ENCODE measurements around the gene PAPPA2. TPM values are rescaled to one million over a fixed set of nuclear protein-coding genes. Genes with fewer than 3 reads are reported as not detected.

Gene PAPPA2
- total RNA-seq, 1 experiment from 2014 or later = 0.03 TPM

GRCh38 chr1:176460544-176461336, 2.2 kb upstream of the PAPPA2 start:
- H3K27ac ChIP-seq (ENCODE audit: low read length) = no peak overlapping the region
- BruUV-seq (replicated peaks) = no TSS peak
- no peak overlapping the region for H3K4me3 ChIP-seq (ENCODE audit: low read depth in 2 of 2, low read length in 2 of 2)
- H3K9me3 ChIP-seq (ENCODE audit: control insufficient read depth, insufficient read depth, low read depth, low read length) = no peaks in the 10 kb centered on the region
- in situ Hi-C loops (cut with HindIII; ENCODE audit: low pct_unique_long_range_greater_than_20kb, low sequenced_read_pairs) = no loop called here
- ChIA-PET CTCF (no interaction called here), POLR2A (no interaction called here)
- H3K4me1 ChIP-seq (ENCODE audit: control insufficient read depth, insufficient read depth, low read length) = no peaks in the 10 kb centered on the region
- DNase-seq (ENCODE audit: low read depth, low spot score) (no peak), ATAC-seq (no peak)
- H3K36me3 ChIP-seq (ENCODE audit: control insufficient read depth, insufficient read depth, low read length) = no peaks in the 10 kb centered on the region
- intact Hi-C loops (cut with micrococcal nuclease; ENCODE audit: unreplicated experiment) = no loop called here
- no peaks in the 10 kb centered on the region for H3K27me3 ChIP-seq (ENCODE audit: control insufficient read depth, insufficient read depth, low read length)
- no peak for TF ChIP-seq SIN3A (IDR thresholded peaks at IDR 0.05; ENCODE audit: borderline replicate concordance, insufficient read depth, low read depth, low read length)
- TF ChIP-seq POLR2AphosphoS5 (IDR thresholded peaks at IDR 0.05; ENCODE audit: low read depth, low read length) = no peak
- no peak for TF ChIP-seq TCF7L2 (IDR thresholded peaks at IDR 0.05; ENCODE audit: low read depth, low read length)
- TF ChIP-seq REST (IDR thresholded peaks at IDR 0.05; ENCODE audit: insufficient read depth in 1 of 2, low read depth in 2 of 2, low read length in 1 of 2) = no peak
- no peak for TF ChIP-seq CTCF (IDR thresholded peaks at IDR 0.05)

GRCh38 chr1:176461576-176461975, 1.4 kb upstream of the PAPPA2 start:
- ChIA-PET POLR2A (no interaction called here), CTCF (no interaction called here)
- no peak overlapping the region for H3K27ac ChIP-seq (ENCODE audit: low read length)
- no peaks in the 10 kb centered on the region for H3K27me3 ChIP-seq (ENCODE audit: control insufficient read depth, insufficient read depth, low read length)
- TF ChIP-seq TCF7L2 (IDR thresholded peaks at IDR 0.05; ENCODE audit: low read depth, low read length) (no peak), CTCF (IDR thresholded peaks at IDR 0.05) (no peak), SIN3A (IDR thresholded peaks at IDR 0.05; ENCODE audit: borderline replicate concordance, insufficient read depth, low read depth, low read length) (no peak), POLR2AphosphoS5 (IDR thresholded peaks at IDR 0.05; ENCODE audit: low read depth, low read length) (no peak)
- intact Hi-C loops (cut with micrococcal nuclease; ENCODE audit: unreplicated experiment) (no loop called here), in situ Hi-C loops (cut with HindIII; ENCODE audit: low pct_unique_long_range_greater_than_20kb, low sequenced_read_pairs) (no loop called here)
- no peak for DNase-seq (ENCODE audit: low read depth, low spot score)
- H3K36me3 ChIP-seq (ENCODE audit: control insufficient read depth, insufficient read depth, low read length) = no peaks in the 10 kb centered on the region
- H3K9me3 ChIP-seq (ENCODE audit: control insufficient read depth, insufficient read depth, low read depth, low read length) = no peaks in the 10 kb centered on the region
- no peaks in the 10 kb centered on the region for H3K4me1 ChIP-seq (ENCODE audit: control insufficient read depth, insufficient read depth, low read length)
- no peak for ATAC-seq
- H3K4me3 ChIP-seq (ENCODE audit: low read depth in 2 of 2, low read length in 2 of 2) = no peak overlapping the region
- no TSS peak for BruUV-seq (replicated peaks)
